ENCODE measurements around the gene ZDHHC21. TPM values are rescaled to one million over a fixed set of nuclear protein-coding genes. Genes with fewer than 3 reads are reported as not detected.

The ZDHHC21 gene
- total RNA-seq, 1 donor from 2014 or later = 24.6 TPM

DNA sequence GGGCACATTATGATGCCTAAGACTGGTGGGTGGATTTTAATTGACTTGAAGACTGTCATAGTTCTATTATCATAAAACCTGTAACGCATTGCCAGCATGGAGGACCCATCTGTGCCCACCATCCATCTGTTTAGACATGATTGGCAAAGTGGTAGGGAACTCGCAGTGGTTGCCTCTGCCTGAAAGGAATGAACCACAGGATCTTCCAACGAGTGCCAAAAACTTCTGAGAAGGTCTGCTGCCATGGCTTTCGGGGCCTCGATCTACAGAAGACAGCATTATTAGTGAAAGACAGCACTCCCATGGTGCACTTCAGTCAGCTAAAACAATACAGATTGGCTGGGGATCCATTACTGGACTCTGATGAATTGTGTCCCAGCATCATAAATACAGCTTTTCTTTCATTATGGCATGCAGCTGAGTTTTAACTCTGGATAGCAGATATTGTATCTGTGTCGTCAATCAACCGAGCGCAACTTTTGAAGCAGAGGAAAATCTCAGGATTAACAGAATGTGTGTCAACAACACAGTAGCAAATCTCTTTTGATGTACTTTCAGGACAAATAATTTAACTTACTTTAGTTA, 74.3 kb downstream of the ZDHHC21 start:
- no peak for DNase-seq (ENCODE audit: low read depth, low spot score)

DNA sequence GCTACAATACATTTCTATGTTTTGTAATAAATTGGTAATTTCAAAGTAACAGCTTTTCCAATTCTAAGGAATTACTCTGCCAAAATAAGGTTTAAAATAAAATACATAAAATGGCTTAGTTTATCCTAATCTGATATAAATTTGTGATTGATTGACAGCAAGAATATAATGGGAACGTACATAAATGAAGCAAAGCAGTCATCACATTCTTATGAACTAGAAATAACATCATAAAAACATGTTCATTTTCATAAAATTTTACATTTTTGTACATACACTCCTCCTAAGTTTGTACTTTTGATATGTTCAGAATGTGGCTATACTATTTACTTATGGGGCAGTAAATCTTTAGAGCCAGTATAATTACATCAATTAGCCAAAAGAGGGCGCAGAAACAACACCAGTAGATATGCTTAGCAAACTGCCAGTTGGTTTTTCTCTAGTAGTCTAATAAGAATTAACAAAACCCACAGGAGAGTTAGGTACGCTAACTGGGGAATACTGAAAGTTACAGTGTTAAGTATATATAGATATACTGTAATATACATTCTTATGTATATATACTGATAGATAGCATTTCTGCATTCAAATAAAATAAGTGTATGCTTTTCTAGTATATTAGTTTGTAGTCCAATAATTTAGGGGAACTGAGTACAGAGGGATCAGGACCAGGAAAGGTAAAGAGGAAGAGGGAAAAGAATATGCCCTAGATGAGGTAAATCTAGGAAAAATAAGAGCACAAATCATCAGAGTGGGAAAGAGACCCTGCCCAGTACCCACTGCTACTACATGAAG, 76.8 kb downstream of the ZDHHC21 start:
- DNase-seq (ENCODE audit: low read depth, low spot score) = peak; percentile 43

DNA sequence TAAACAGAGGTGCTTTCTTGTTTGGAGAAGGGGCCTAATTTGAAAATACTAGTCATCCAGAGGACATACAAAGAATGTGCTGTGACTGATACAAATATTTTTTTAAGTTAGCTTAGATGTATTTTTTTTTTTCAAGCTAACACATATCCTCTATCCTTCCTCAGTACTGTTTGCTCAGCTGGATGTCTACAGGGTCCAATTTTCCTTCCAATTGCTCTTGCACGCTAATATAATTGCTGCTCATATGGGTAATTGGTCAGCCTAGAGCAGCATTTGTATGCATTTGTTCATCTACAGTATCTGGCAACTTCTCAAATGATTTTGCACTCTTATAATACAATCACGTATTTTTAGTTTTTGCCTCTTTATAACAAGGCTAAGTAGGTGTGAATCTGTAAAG, 84.7 kb downstream of the ZDHHC21 start:
- DNase-seq (ENCODE audit: low read depth, low spot score) = no peak

DNA sequence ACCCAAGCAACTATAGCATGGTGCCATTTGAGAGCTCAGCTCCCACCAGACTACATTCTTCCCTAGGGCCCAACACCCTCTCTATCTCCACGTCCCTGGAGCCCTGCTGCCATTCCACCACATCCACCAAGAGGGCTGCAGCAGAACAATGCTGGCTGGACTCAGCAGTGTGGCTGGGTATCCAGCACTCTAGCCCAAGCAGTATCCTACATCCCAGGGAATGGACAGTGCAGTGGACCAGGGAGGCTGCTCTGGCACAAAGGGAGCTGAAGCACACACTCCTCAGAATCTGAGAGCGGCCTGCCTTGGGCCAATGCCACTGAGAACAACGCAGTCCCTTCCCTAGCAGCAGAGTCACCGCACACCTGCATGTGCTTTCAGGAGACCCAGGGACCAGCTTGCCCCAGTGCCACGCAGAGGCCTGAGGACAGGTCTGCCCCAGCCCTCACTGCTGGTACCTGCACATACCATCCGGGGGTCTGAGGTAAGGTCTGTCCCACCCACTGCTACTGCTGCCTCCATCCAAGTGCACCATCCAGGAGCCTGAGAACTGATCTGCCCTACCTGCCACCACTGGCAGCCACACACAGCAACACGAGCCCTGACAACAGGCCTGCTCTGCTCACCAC, 95.9 kb downstream of the ZDHHC21 start:
- no peak for DNase-seq (ENCODE audit: low read depth, low spot score)

DNA sequence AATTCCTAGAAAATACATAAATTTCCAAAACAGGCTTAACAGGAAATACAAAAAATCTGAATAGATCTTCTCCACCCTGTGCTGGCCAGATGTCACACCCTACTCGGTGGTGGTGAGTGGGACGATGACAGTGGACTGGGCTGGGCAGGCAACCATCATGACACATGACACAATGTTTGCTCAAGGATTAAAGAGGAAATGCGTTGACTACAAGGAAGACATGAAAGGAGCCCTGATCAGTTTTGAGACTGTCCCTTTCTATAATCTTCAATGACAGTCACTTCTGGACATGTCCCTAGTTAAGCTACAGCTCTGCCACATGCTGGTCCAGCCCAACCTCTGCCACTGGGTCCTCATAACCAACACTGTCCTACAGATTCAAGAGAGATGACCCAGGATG, 99.8 kb downstream of the ZDHHC21 start:
- DNase-seq (ENCODE audit: low read depth, low spot score) = no peak

DNA sequence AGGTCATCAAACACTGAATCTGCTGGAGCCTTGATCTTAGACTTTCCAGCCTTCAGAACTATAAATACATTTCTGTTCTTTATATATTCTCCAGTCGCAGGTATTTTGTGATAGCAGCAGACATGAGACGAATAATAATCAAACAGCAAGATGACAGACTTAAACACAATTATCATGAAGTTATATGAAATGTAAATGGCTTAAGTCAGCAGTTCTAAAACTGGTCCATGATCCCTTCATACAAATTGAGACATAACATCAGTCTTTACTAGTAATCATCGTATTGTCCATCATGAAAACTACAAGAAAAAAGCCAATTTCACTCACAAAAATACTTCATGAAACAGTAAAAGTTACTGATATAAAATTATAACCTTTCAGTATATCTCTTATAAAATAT, 101.8 kb downstream of the ZDHHC21 start:
- DNase-seq (ENCODE audit: low read depth, low spot score) = no peak

DNA sequence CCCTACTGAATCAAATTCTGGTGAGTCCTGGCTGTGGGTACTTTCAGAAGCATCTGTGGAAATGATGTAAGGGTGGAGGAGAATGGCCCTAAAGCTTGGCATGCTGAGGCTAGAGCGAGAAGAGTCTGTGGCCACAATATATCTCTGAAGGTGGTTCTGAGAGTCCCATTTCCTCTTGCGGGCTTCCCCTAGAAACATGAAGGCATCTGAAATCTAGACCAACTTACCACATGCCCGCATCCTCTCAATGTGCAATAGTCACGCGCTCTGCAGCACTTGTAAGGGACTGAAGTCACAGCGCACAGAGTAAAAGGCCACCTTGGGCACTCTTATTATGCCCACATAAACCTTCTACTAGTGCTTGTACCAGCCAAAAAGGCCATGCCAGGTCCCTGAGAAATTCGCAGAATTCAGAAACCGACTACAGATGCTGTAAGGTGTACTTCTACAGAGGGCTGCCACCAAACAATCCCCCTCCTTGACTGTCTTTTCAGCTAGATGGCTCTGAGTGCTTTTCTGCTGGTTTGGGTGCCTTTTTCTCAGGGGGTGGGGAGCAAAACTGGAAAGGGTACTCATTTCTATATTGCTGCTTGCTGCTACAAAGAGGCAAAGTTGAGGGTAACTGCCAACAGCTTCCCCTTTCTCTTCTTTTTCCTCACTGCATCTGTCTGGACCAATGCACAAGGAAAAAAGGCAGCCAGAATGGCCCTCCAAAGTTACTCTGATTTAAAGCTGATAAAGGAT, 107.3 kb downstream of the ZDHHC21 start:
- DNase-seq (ENCODE audit: low read depth, low spot score) = no peak

DNA sequence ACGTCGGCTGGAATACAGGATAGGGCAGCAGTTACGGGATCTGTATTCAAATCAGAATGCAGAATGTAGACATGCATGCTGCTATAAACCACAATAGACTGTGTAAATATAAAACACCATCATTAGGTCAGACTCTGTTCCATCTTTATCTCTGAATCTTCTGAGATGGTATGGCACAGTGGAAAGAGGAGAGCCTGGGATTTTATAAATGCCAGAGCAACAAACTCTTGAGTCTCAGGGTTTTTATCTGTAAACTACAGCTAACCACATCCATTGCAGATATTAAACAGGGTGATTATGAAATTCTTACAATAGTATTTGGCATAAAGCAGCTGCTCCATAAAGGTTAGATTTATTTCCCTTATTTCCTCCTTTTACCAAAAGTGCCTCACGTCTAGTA, 108.7 kb downstream of the ZDHHC21 start:
- no peak for DNase-seq (ENCODE audit: low read depth, low spot score)

DNA sequence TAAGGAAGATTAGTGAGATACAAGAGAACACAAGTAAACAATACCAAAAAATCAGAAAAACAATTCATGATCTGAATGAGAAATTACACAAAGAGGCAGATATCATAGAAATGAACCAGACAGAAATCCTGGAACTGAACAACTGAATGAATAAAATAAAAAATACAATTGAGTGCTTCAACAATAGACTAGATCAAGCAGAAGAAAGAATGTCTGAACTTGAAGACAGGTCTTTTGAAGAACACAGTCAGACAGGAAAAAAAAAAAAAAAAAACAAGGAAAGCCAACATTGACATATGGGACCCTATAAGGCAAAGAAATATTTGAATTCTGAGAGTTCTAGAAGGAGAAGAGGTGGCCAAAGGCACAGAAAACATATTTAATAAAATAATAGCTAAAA, 115.2 kb downstream of the ZDHHC21 start:
- no peak for DNase-seq (ENCODE audit: low read depth, low spot score)

DNA sequence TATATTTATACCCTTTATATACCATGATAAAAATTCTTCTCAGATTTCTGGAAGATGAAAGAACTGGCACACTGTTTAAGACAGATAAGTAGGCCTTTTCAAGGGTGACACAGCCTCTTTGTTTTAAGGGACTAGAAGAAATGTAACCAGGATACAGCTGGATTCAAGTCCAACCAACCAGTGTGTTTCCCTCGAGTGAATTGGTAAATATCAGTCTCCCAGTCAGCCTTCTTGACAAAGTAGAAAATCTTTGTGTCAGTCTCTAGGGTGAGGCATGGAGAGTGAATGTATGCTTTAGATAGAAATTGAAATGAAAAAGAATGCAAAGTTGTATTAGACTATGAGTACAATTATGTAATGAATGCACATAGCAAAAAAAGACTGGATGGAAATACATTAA, 119.1 kb downstream of the ZDHHC21 start:
- no peak for DNase-seq (ENCODE audit: low read depth, low spot score)

DNA sequence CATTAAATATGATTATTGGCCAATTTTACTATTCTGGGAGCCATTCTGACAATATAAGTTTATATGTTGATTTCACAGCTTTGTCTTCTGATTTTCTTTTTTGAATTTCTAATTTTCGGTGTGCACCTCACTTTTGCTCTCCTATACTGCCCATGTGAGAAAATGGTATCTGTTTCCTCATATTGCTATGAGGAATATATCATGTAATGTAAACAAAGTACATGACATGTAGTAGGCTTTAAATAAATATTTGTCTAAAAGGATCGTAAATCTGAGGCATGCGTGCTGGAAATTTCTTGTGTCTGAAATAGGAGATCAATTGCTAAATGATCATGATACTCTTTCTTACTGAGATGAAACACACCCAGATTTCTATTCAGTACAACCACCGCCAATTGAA, 119.9 kb downstream of the ZDHHC21 start:
- DNase-seq (ENCODE audit: low read depth, low spot score) = no peak

DNA sequence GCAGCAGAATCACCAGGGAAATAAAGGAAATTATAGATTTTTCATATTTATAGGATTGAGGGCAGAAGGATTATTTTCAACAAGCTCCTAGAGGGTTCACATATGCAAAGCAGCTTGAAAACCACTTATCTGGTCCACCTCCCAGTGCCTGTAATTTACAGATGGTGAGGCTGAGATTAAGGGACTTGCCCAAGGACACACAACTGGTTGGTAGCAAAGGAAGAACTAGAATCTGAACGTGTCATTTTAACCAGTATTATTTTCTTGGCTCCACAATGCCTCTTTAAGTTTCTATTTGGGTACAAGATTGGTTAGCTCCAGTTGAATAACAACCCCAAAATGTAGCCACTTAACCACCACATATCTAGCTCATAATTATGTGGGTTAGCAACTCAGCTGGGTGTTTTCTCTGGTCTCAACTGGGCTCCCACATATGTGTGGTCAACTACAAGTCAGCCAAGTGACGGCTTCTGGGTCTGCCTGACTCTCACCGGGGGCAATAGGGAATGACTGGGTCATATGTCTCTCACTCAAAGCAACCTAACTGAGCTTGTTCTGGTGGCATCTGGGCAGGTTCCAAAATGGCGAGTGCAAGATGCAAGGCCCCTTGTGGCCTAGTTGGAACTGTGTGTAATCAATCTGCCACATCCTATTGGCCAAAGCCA, 127.7 kb downstream of the ZDHHC21 start:
- no peak for DNase-seq (ENCODE audit: low read depth, low spot score)

DNA sequence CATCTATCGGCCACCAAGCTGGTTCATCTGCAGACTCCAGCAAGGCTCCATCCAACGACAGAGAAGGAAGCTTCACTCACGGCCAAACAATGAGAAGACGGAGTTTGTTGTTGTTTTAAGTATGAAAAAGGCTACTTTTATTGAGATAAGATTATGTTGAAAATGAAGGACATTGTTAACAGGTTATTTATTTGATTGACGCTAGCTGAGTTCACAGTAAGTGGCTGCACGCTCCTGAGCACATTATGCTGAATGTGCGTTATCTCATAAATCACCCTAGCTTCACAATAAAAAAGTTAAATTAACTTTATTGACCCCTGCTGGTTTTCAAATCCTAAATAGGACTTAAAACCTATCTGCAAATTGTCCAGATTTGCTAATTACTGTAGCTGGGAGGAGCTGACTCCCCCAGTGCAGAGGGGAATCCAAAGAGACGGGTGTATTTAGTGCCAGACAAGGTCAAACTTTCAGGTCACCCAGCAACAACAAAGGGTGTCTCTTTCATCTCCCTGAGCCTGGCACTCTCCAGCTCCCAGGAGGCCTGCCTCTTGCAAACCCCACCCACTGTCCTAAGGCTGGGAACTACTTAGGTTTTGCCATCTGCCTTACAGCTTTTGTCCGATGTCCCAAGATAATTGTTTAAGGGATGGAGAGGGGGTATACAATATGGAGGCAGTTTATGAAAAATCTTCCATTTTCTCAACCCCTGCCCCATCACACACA, 129.2 kb downstream of the ZDHHC21 start:
- DNase-seq (ENCODE audit: low read depth, low spot score) = no peak

DNA sequence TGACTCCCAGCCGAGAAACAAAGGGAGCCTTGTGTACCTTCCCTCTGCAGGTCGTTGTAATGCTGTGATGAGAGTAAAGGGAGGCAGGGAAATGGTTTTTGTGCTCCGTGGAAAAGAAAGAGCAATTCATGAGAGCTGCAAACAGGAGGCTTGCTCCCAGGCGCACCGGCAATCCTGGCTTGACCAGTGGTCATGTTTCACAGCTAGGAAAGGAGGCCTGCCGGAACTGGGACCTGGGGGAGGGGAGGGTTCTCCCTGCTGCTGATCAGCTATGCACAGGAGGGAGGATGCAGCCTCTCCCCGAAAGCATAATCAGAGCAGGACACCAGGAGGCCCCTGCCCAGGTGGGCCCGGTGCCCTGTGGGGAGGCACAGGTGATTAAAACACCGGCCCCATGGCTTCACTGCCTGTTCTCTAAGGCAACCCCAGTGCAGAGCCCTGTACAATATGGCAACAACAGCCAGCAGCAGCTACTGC, 131.3 kb downstream of the ZDHHC21 start:
- DNase-seq (ENCODE audit: low read depth, low spot score) = no peak

Other genes with a start within 250 kb of the ZDHHC21 start
- gene CER1, start 29.3 kb upstream of the ZDHHC21 start, total RNA-seq = not detected in 2 replicates
- 0.18 and 0.20 TPM in 2 replicates for gene FREM1, start 217.0 kb upstream of the ZDHHC21 start, total RNA-seq

Measured in pulmonary artery endothelial cell (primary cell).